GM21447 (cell line): ENCODE data around the gene BATF.
"Not testable (repeated sequence)": the region's sequence is repeated elsewhere in the genome, so short reads cannot be mapped to it uniquely, and the experiment has no call there.

Experiments used
- ATAC-seq: cut with Tn5 transposase; IDR thresholded peaks from one replicate; pipeline ENCODE4 v1.9.1; 2021; ENCODE audit not compliant: unreplicated experiment

BATF gene, protein sequence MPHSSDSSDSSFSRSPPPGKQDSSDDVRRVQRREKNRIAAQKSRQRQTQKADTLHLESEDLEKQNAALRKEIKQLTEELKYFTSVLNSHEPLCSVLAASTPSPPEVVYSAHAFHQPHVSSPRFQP

DNA sequence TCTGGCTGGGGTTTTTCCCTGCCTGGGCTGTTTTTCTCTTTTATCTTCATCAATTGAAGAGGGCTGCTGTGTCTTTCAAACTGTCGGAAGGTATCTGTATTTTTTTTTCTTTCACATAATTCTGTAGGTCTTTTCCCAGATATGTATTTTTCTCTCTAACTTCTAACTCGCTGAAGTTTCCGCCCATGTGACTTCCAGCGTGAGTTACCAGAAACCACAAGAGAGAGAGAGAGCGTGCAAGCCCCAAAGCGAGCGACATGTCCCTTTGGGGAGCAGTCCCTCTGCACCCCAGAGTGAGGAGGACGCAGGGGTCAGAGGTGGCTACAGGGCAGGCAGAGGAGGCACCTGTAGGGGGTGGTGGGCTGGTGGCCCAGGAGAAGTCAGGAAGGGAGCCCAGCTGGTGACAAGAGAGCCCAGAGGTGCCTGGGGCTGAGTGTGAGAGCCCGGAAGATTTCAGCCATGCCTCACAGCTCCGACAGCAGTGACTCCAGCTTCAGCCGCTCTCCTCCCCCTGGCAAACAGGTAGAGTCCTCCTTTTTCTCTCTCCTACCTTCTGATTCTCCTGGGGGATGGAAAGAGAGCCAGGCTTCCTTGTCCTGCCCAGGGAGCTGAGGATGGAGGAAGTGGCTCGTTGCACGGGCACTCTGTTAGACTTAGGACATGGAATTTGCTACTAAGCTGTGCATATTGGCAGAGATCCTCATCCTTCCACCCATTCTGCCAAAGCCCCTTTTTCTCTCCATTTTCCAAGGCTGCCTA lies at the start of gene BATF:
Gene BATF, plus strand, starts transcription at position 246 of the 759 bp plus-strand sequence. Its CDS starts 214 bp downstream, at position 460.
- ATAC-seq, result peak; percentile 68

DNA sequence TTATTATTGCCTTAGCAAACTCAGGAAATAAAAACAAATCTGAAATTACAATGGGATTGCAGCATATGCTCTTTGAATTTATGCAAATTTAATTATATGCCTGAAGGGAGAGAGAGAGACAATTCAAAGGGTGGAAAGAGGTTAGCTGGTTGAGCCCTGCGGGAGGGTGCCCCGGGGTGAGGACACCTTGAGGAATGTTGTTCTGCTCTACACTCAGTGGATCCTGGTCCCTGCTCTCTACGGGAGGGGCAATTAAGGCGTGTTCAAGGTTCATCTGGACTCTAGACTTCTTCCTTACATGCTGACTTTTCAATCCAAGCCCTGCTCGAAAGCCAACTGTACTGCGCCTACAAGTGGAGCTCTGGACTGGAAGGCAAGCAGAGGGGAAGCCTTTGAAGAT lies 48.1 kb upstream of the BATF start:
- ATAC-seq, result not testable (repeated sequence)

DNA sequence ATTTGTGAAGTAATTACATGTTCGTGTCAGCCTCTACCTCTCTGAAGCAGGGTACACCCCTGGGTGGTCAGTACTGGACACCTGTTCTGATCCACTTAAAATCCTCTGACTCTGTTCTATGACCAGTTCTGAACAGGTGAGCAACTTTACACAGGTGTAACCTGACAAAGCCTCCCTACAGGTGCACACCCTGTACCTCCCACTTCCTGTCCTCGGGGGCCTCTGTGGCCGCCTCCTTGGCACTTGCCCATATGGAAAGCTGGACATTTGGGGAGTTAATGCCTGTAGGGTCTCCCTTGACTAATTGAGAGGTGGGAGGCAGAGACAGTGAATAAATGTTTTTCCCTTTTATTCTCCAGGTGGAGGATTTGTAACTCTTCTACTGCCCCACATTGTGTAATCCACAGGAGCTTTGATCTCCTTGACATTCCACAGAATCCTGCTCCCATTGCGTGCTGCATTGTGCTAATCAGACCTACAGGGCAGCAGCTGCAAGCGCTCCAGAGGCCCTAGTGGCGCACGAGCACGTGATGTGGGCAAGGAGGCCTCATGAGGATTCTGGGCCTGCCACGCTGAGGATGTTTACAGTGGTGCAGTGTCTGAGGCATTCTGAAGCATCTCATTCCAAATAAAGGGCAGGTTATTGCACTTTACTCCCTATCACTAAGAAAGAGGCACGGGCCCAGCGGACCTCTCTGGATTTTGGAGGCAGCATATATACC lies 45.8 kb upstream of the BATF start:
- no peak for ATAC-seq

DNA sequence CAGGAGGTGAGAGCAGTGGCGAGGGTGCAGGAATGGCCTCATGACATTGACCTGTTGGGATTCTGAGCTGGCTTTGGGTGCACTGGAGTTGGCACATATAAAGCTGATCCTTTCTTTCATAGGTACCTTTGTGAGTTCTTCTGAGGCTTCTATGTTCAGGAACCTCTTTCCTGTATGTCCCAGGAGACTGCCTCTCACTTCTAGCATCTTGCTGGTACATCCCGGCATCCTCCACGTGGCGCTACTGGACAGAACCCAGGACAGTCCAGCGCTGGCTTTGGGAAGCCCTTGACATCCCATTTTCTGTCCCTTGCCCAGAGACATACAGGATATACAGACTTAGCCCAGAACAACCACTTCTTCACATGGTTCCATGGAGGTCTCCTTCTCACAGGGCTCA lies 44.4 kb upstream of the BATF start:
- no peak for ATAC-seq

DNA sequence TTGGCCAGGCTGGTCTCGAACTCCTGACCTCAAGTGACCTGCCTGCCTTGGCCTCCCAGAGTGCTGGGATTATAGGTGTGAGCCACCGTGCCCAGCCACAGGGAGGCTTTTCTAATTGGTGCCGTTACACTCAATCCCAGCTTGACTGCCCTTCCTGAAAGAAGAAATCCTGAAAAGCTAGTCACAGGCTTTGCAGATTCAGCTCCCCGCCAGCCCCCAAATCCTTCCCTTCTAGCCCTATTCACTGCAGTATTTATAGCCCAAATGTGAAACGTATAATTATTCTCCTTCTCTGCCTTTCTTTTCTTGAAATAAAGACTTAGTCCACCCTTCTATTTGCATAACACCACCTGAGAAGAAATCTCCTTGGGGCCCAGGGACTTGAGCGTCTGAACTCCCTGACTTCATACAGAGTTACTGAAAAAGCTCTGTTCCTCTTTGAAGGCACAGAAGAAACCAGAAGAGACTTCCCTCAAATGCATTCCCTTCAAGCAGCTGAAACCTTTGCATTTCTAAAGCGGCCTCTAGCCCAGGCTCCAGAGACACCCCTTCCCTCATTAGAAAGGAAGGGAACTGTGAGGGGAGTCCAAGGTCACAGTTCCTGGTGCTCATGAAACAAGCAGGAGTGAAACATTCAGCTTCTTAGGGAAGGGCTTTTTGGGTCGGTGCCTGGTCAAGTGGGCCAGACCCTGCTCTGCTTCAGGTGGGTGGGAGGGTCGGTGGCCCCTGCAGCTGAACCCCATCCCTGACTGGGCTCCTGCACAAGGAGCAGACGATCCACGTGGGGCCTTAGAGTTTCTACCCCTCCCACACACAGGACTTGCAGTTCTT lies 42.3 kb upstream of the BATF start:
- no peak for ATAC-seq

DNA sequence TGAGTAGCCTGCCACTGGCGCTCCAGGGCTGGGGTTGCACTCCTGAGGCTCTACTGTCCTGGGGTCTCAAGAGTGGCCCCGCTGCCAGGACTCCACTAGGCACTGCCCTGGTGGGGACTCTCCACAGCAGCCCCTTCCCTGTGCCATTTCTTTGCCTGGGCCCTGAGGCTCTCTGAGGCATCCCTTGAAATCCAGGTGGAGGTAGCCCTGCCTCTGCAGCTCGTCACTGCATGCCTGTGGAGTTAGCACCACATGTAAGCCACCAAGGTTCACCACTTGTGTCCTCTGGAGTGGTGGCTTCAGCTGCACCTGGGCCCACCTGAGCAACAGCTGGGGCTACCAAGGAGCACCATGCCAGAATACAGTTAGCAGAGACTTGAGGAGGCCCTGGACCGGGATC lies 39.9 kb upstream of the BATF start:
- no peak for ATAC-seq

DNA sequence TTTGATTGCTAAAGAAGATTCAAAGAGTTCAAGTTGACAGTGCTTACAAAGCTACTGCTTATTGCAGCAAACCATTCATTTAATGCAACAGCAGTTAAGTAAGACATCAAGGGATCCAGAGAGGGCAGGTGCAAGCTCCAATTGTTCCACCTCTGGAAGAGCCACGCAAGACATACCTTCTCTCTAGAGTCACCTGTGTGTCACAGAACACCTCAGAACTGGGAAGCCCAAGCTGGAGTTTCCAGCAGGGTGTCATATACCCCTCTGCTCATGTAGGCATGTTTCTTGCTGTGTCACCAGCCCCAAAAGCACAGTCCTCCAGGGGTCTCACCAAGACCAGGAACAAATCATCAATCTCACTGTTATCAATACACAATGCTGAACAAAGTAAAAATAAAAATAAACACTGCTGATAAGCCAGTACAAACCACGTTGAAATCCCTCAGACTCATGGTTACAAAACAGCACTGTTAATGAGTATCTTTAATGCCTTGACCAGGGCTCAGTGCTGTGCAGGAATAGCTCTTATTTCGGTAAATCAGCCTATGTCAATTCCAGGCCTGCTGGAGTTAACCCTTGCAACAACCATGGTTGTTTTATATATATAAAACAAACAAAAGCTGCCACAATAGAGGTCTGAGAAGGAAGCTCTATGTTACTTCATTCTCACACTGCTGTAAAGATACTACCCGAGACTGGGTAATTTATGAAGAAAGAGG lies 37.4 kb upstream of the BATF start:
- ATAC-seq, result no peak

DNA sequence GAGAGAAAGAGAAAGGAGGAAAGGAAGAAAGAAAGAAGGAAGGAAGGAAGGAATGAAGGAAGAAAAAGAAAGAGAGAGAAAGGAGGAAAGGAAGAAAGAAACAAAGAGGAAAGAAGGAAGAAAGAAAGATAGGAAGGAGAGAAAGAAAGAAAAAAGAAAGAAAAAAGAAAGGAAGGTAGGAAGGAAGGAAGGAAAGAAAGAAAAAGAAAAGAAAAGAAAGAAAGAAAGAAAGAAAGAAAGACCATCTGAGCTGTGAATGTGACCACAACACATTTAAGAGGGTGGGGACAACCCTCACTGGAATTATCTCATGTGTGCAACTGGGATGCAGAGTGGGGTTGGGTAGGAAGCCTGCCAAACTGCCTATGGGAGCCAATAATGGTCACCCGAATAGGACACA lies 36.0 kb upstream of the BATF start:
- ATAC-seq, result no peak

DNA sequence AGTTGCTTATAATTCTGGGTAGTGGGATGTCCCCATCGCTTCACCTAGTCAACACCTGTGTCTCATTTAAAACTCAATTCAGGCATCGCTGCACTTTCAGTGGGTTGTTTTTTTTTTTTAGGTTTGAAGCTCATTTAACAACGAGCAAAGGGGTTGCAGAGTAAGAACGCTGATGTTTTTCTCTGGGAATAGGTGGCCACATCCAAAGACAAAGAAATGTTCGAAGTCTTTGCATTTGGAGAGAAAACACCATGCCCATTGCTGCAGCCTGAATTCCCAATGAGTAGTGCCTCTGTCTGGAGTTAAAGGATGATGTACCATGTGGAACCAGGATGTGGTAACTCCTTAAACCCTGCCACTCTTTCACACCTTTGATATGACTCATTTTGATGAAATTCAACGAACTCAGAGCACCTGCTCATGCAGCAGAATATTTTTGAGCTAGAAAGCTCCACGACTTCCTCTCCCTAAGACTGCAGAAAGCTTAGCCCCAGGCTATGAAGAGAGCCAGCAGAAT lies 35.1 kb upstream of the BATF start:
- peak; percentile 78 for ATAC-seq

DNA sequence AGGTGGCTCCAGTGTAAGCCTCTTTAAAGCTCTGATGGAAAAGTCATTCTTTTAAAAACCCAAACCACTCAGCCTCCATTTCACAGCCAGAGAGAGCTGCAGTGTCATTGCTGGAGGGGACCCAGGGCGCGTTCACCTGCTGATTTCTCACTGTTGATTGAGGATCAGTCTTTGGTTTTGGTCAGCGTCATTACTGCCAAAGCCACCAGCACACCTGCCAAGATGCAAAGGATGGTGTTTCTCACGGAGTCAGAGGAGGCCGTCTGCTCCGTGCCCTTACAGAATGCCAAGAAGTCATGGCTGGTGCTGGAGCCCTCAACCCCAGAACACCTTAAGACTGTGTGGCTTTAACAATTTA lies 32.8 kb upstream of the BATF start:
- no peak for ATAC-seq

DNA sequence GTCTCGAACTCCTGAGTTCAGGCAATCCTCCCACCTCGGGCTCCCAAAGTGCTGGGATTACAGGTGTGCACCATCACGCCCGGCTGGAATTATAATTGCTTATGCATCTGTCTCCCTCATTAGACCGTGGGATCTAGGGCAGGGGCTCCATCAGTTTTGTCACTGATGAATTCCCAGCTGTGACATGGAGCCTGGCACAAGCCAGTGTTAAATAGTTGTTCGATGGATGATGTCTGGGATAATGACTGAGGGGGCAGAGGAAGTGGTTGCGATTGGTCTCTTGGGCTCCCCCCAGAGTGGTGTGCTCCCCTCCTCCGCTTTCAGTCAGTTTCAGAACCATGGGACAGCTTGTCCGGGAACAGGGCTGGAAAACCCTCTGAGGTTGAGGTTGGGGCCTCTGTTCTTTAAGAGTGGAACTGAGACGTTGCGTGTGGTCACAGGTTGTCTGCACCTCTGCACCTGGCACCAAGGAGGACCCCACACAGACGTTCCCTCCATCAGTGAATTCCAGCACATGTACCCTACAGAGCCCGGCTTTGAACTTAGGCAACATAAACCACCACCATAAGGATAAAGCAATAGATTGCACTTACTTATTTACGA lies 30.8 kb upstream of the BATF start:
- no peak for ATAC-seq

DNA sequence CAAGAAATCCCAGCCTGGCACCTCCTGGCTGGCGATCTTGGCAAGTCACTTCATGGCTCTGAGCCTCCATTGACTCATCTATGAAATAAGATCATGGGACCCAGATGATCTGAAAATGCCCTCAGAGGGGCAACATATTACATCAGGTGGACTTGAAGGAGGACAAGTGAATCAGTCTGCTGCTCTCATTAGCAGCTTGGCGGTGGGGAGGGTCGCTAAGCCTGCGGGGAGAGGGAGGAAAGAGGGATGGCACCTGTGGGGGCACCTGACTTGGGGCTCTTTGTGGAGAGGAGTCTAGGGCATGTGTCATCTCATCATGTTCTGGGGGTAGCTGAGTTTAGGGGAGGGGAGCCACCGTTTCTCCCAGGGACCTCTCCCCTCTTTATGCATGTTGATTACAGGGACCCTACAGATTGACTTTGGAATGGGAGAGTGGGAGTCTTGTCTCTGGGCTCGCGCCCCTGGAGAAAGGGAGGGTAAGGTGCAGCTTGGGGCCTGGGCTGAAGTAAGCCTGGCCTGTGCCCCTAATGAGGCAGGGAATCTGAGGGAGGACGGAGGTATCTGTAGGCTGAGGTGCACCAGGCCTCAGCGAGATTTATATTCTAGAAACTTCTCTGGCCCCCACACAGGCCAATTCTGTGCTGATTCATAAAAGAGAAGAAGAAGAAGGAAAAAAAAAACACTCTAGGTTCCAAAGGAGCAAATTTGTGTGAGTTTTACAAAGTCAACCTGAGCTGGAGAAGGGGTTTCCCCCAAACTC lies 29.3 kb upstream of the BATF start:
- ATAC-seq, result no peak

DNA sequence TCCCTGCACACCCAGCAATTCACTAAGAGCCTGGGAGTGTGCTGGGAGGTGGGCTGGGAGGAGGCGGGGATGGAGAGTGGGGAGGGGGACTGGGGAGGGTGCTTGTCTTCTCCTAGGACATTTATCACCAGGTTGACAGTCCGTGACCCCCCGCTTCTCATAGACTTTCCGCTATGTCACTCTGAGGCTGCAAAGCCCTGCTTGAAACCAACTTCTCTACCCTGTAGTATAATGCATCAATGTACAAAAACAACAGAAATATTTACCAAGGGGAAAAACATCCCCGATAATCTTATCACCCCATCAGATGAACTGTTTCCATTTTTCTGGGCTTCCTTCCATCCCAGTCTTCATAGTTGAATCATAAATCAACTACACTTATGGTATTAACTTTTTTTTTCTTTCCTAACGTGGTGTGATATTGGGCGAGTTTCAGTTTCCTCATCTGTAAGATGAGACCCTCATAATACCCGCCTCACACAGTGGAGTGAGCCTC lies 28.6 kb upstream of the BATF start:
- ATAC-seq, result no peak

DNA sequence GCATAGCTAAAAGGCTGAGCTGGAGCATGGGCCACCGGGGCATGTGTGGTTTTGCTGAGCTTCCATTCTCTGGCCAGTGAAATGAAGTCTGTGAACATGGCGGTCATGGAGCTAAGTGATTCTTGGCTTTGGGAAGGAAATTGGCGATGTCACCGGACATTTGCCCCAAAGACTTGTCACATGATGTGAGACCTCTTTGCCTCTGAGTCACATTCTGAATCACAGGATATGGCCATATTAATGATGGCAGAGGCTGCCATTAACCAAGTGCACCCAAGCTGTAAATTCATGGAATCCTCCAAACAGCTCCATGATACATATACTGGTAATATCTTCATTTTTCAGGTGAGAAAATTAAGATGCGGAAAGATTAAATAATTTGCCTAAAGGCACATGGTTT lies 27.4 kb upstream of the BATF start:
- ATAC-seq, result no peak

DNA sequence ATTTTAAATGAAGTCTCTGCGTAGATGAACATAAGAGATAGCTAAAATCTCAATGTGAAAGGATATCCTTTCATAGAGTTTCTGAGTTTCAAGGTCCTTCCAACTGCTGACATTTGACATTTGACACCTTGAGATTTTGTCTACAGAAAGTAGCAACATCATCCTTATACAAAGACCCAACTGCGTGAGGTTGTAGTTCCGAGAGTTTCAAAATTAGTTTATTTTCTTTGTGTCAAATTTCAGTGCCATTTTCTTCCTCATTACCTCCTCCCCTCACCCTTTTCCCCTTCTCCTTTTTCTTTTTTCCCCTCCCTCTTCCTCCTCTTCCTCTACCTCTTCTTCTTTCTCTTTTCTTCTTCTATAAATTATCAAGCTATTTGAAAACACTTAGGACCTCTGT lies 26.9 kb upstream of the BATF start:
- ATAC-seq, result no peak

DNA sequence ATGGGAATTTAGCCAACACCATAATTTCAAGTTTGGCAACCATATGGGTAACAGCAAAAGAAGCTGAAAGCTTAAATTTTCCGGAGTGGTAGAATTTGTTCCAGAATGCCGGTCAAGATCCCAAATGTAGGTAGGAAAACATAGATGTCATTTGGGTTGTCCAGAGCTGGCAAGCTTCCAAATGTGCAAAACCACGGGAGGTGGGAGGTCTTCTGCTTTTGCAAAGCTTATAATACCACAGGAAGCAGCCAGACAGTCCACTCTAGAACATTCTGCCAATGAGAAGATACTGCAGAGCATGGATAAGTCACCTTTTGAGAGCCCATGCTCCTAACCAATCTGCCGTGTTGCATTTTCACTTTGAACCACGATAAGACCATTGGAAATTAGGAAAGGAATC lies 26.4 kb upstream of the BATF start:
- no peak for ATAC-seq

DNA sequence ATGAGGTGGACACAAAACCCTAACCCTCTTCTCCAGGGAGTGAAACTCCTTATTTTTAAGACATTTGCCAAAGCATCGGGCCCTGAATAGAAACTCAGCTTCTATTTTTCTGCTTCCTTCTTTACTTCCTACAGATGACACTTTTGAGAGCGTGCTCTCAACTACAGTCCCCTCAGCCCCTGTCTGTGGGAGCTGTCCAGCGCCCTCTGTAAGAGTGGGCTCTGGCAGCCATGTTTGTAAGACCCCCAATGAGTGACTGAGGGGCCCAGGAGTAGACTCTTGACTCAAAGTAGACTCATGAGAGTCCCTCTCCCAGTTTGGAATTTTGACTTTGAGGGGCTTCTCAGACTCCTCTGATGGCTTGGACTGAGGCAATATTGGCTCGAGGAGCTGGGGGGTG lies 25.5 kb upstream of the BATF start:
- ATAC-seq, result no peak

DNA sequence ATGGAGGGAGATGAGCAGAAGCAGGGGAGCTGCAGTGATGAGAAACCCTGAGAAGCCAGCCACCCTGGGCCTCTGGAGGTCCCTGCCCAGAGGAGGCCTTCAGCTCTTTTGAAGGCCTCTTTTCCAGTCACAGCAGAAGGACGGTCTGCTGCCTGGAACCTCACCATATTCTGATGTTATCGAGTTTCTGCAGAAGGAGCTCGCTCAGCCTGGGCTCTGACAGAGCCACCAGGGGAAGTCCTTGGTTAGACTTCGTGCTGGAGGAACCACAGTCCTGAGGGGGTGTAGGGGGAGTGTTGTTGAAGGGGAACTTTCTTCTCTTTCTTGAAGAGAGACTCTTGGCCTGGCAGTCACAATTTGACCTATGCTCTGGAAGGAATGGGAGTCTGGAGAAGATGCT lies 25.1 kb upstream of the BATF start:
- ATAC-seq, result peak; percentile 34

DNA sequence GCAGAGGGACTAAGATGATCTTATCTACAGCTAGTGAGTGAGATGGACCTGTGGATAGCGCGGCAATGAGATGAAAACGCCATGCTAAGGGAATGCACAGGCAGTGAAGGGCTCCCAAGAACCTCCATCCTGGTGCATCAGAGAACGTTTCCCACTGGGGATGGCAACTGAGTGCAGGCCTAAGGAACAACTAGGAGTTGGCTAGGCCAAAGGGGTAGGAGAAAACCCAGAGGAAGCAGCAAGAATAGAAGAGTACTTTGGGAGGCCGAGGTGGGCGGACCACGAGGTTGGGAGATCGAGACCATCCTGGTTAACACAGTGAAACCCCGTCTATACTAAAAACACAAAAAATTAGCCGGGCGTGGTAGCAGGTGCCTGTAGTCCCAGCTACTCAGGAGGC lies 24.6 kb upstream of the BATF start:
- ATAC-seq, result no peak
